AG04450 (cell line): Measurements from ENCODE around the gene KANK2. TPM values are rescaled to one million over a fixed set of nuclear protein-coding genes. Genes with fewer than 3 reads are reported as not detected.

Experiments
- CTCF ChIA-PET: fragments of 300-600, 350-600 bp; formaldehyde crosslinking; extraction: SDS; loops from one replicate; lab custom pipeline; 2022; ENCODE audit warnings: antibody characterized with exemption, inconsistent platforms; lab: Charles Lee
- POLR2A ChIA-PET: fragments of 350-600 bp; formaldehyde crosslinking; extraction: SDS; loops from one replicate; lab custom pipeline; 2021; ENCODE audit warnings: antibody characterized with exemption, inconsistent platforms; lab: Yijun Ruan, JAX
- DNase-seq: peaks from one replicate; pipeline ENCODE4 v3.0.0-alpha.2; 2011; ENCODE audit warnings: low read depth, low spot score
- H3K27ac ChIP-seq: one replicate; pipeline ENCODE4 v1.5.1; 2012; ENCODE audit warnings: low read depth, low read length, control low read depth
- H3K27me3 ChIP-seq: one replicate; pipeline ENCODE4 v1.6.0; 2012; ENCODE audit warnings: low read length; ENCODE audit not compliant: control insufficient read depth, insufficient read depth
- H3K4me3 ChIP-seq: 2 replicates; pipeline ENCODE4 v1.5.1; 2011; ENCODE audit warnings: mild to moderate bottlenecking, low read depth, low read length, control low read depth
- H3K9me3 ChIP-seq: 2 replicates; pipeline ENCODE4 v1.5.1; 2012; ENCODE audit warnings: low read length; ENCODE audit not compliant: control insufficient read depth, insufficient read depth
- CTCF ChIP-seq: IDR thresholded peaks from 2 replicates; pipeline ENCODE4 v1.5.1; 2011; ENCODE audit warnings: low read depth, low read length, control low read depth, inconsistent platforms
- polyA plus RNA-seq: library from polyadenylated mRNA; depleted of rRNA; stranded (reverse); fragments of >200 nt; gene quantifications from 2 replicates; pipeline ENCODE4 v1.2.3, GENCODE V29; 2011

KANK2 gene
- polyA plus RNA-seq, 1 experiment = 83.2 TPM

- Histone ChIP-seq H3K27me3 (no peaks in the 10 kb centered on the region), H3K4me3 (no peak overlapping the region), H3K9me3 (no peaks in the 10 kb centered on the region), H3K27ac (peak overlapping the region; percentile 11)
- TF ChIP-seq CTCF = no peak
- CTCF ChIA-PET = interaction anchor here (0.6 kb wide), 1 partner anchor 72 kb away, joined by 3 read pairs; no protein-coding TSS in a partner anchor
- POLR2A ChIA-PET = interaction anchor here (0.7 to 1.5 kb wide), 3 partner anchors 9 to 55 kb away, joined by 3 to 6 read pairs (median 3); no protein-coding TSS in a partner anchor
- DNase-seq = no peak
These were observed 1.6 kb upstream of the KANK2 start for GRCh38 chr19:11198769-11199424.

- ChIA-PET CTCF (interaction anchor here (1.0 kb wide), 1 partner anchor 72 kb away, joined by 3 read pairs; no protein-coding TSS in a partner anchor), POLR2A (interaction anchor here (0.6 to 1.5 kb wide), 5 partner anchors 9 to 60 kb away, joined by 3 to 6 read pairs (median 3); no protein-coding TSS in a partner anchor)
- DNase-seq = no peak
- Histone ChIP-seq H3K9me3 (peaks cover 3% of the 10 kb centered on the region; the same call in 1 of the 2 replicates), H3K4me3 (no peak overlapping the region), H3K27me3 (no peaks in the 10 kb centered on the region), H3K27ac (no peak overlapping the region)
- TF ChIP-seq CTCF = no peak
These were observed 810 bp upstream of the KANK2 start for GRCh38 chr19:11198175-11198534.

- peak overlapping the region; percentile 96 for H3K4me3 ChIP-seq
- ChIA-PET POLR2A (interaction anchor here (1.4 kb wide), 1 partner anchor 58 kb away, joined by 4 read pairs; no protein-coding TSS in a partner anchor), CTCF (no interaction called here)
- no peak for TF ChIP-seq CTCF
- DNase-seq = no peak
- H3K27me3 ChIP-seq = no peaks in the 10 kb centered on the region
- peak overlapping the region; percentile 21 for H3K27ac ChIP-seq
- H3K9me3 ChIP-seq = peaks cover 10% of the 10 kb centered on the region; the same call in 1 of the 2 replicates
These were observed 698 bp downstream of the KANK2 start for GRCh38 chr19:11196406-11197287.

GRCh38 chr19:11195681-11196080 lies 1.7 kb downstream of the KANK2 start:
- DNase-seq = no peak
- no peak for TF ChIP-seq CTCF
- CTCF ChIA-PET = no interaction called here
- peaks cover 14% of the 10 kb centered on the region; the same call in 1 of the 2 replicates for H3K9me3 ChIP-seq
- no peaks in the 10 kb centered on the region for H3K27me3 ChIP-seq
- H3K27ac ChIP-seq = peak overlapping the region; percentile 47
- peak overlapping the region; percentile 96 for H3K4me3 ChIP-seq
- POLR2A ChIA-PET = no interaction called here
